Erythroblast (primary cell): ENCODE measurements around the gene AUTS2.

Experiments used
- GATA1 ChIP-seq: IDR thresholded peaks from 2 replicates; pipeline ENCODE4 v1.6.1; 2011; ENCODE audit warnings: low read depth, mild to moderate bottlenecking, control low read depth, low read length, moderate library complexity
- POLR2A ChIP-seq: IDR thresholded peaks from 2 replicates; pipeline ENCODE4 v1.6.1; 2011; ENCODE audit warnings: mild to moderate bottlenecking, low read length

- TF ChIP-seq POLR2A: no peak
- no peak for TF ChIP-seq GATA1
Observed at GRCh38 chr7:69941077-69941651, 342.9 kb downstream of the AUTS2 start.
